ENCODE measurements around the gene IL34.

Gene IL34

GRCh38 chr16:70676675-70677498 lies 30.5 kb downstream of the IL34 start:
- DNase-seq (ENCODE audit: low read depth, low spot score): no peak

DNA sequence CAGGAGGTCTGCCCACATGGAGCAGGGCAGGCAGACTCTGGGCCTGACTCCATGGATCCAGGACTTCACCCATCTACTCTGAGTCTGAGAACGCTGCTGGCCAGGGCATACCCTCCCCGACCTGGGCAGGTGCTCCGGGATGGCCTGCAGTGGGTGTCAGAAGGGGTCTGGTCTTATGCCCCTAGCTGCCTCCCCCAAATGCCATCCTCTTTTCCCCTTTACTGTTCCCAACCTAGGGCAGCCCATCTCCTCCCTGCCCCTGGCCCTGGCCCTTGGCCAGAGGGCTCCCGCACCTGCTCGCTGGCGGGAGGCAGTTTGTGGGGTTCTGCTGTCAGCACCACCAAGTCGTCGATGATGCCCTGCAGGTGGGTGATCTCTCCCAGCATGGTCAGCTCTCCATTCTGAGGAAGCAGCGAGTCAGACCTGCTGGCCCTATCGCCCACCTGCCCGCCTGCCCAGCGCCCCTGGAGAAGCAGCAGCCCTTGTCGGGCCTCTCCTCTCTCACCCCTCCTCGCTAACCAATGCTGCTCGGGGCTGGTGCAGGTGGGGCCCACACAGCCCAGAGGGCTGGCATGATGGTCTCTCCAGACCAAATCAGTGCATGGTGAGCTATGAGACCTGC lies 31.3 kb downstream of the IL34 start:
- DNase-seq (ENCODE audit: low read depth, low spot score): no peak

- no peak for DNase-seq (ENCODE audit: low read depth, low spot score)
These were observed 31.9 kb downstream of the IL34 start for GRCh38 chr16:70678121-70678897.

DNA sequence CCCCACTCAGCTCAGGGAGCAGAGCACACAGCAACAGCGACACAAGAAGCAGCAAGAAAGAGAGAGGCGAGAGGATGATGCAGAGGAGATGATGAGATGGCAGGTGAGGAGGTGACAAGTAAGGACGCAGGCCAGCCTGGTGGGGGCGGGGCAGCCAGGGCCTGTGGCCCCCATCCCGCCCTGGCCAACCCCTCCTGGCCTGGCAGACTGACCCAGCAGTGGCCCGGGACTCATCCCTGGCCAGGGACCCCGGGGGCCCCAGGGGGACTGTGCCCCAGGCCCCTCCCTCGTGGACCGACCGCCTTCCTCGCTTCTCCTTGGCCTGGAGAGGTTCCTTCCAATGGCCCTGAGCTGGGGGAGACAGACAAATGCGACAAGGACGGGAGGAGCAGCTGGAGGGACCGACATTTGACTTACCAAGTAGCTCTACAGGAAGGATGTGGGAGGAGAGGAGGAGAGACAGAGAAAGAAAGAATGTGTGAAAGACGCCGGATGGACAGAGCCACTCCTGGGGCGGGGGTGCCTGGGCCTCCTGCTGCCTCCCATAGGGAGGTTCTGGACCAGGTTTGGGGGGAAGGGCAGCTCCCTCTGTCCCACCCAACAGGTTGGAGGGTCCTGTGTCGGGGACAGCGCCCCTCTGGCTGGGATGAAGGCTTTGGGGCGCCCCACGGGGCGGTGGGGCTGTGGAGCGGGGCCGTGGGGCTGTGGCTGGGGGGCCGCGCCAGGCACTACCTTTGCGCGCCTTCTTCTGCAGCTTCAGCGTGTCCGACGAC lies 32.7 kb downstream of the IL34 start:
- no peak for DNase-seq (ENCODE audit: low read depth, low spot score)

DNA sequence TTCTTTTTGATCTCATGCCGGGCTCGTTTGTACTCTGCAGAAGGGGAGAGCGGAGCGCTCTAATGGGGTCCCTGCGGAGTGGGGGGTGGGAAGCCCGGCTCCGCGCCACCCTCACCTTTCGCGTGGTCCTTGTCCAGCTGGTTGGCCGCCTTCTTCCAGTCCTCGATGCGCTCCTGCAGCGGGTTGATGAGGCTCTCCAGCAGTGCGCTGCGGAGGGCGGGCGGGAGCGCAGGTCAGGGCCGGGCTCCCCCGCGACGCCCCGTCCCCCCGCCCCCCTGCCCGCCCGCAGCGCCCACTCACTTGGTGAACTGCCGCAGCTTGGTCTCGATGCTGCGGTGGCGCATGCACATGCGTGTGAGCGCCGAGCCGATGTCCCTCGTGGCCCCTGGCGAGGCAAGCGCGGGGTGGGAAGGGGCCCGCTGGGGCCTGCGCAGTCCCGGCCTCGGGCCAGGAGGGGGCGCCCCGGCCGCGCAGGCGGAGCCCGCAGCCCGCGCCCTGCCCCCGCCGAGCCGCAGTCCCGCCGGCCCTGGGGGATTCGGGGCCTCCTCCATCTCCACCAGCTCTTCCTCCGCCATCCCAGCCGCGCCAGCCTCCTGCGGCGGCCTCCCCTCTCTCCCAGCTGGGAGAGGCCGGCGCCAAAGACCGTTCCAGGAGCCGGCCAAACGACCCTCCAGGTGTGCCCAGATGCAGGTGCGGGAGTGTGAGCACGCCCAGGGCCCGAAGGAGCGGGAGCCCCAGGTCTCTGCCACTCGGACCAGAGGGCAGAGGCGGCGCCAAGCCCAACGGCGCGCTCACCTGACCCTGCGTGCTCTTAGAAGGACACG lies 33.5 kb downstream of the IL34 start:
- peak; percentile 57 for DNase-seq (ENCODE audit: low read depth, low spot score)

GRCh38 chr16:70680495-70681381 lies 34.4 kb downstream of the IL34 start:
- no peak for DNase-seq (ENCODE audit: low read depth, low spot score)

GRCh38 chr16:70681382-70682238 lies 35.3 kb downstream of the IL34 start:
- DNase-seq (ENCODE audit: low read depth, low spot score): peak; percentile 61

- peak; percentile 44 for DNase-seq (ENCODE audit: low read depth, low spot score)
These were observed 36.1 kb downstream of the IL34 start for GRCh38 chr16:70682239-70683145.

DNA sequence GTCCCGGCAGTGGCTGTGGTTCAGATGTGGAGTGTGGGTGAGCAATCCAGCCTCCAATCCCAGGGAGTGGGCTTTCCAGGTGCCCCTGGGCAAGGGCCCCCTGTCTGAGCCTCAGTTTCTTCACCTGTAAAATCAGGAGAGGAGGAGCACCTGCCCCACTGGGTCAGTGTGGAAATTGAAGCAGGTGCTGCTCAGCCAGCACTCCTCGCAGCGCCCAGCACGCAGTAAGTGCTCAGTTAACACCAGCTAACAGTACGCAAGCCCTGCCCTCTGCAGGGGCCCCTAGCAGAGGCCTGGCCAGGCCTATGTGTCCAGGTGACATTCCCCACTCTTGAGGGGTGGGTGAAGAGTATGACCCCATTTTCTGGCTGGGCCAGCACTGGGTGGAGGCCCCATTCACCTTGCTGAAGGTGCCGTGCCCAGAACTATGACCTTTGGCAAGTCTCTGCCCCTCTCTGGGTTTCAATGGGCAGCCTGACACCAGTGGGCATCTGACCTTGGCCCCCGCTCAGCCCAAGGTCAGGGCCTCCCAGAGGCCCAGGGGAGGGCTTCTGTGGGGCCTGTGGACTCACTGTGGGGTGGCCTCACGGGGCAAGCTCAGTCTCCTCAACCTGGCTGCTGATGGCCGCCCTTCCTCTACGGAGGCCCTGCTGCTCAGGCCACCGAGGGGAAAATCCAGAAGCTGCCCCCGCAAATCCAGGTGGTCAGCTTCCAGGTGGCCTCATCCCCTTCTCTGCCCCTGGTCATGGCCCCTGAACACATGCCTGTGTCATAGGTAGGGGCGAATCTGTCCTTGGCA lies 37.0 kb downstream of the IL34 start:
- DNase-seq (ENCODE audit: low read depth, low spot score): no peak

GRCh38 chr16:70684146-70685060 lies 38.0 kb downstream of the IL34 start:
- DNase-seq (ENCODE audit: low read depth, low spot score): no peak

GRCh38 chr16:70685061-70685937 lies 38.9 kb downstream of the IL34 start:
- no peak for DNase-seq (ENCODE audit: low read depth, low spot score)

- DNase-seq (ENCODE audit: low read depth, low spot score): peak; percentile 79
These were observed 39.6 kb downstream of the IL34 start, which contains the start of gene MTSS2 for GRCh38 chr16:70685938-70686375. MTSS2 (minus strand) TSS chr16:70686053; CDS start chr16:70685791, 262 bp downstream.

DNA sequence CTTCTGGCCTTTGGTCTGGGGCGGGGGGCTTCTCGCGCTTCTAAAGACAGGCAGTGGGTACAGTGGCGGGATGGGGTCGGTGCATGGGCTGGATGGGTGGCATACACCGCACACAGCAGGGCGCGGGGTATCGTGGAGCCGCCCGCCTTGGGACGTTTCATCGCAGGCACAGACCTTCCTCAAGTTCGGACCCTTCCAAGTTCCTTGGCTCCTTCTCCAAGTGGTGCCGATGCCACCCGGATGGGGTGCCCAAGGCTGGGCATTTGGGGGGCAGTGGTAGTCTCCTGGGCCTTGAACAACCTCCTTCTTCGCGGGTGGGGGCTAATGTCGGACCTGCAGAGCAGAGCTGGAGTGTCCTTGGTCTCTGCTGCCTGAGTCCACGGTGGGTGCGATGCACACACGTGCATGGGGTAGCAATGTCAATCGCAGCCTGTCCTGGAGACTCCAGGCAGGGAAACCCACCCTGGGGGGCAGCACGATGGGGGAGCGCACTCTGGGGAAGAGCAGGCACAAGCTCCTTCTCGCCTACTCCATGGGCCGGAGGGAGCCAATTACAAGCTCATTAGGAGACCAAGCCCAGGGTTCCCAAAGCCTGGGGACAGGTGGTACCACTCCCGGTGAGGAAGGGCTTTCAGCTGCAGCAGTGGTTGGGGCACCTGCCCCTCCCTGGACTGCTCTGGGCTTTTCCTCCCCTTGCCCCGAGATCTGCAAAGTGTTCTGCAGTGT lies 40.2 kb downstream of the IL34 start:
- no peak for DNase-seq (ENCODE audit: low read depth, low spot score)

DNA sequence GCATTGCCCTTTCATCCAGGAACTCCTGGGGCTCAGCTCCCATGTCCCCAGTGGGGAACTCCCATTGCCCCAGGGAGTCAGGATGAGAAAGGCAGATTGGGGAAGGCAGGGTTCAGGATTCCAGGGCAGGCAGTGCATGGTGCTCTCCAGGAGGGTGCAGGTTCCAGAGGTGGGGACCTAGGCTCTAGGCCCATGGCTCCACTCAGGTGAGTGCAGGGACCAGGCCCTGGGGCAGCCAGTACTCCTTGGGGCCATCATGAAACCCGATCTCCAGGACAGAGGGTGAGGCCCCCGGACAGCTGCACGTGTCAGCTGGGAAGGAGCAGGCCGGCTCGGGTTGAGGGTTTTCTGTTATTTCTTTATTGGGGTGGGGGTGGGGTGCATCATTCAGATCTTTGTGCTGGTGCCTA lies 40.7 kb downstream of the IL34 start:
- no peak for DNase-seq (ENCODE audit: low read depth, low spot score)
